ENCODE measurements around the gene PLCXD3. TPM values are rescaled to one million over a fixed set of nuclear protein-coding genes. Genes with fewer than 3 reads are reported as not detected.

The PLCXD3 gene
- polyA plus RNA-seq, 1 of the 3 experiments (the other 2 are of a cell fraction) = 0.15 TPM

GRCh38 chr5:41527201-41527779, 16.9 kb upstream of the PLCXD3 start (continued):
- TF ChIP-seq, protein P1, sequence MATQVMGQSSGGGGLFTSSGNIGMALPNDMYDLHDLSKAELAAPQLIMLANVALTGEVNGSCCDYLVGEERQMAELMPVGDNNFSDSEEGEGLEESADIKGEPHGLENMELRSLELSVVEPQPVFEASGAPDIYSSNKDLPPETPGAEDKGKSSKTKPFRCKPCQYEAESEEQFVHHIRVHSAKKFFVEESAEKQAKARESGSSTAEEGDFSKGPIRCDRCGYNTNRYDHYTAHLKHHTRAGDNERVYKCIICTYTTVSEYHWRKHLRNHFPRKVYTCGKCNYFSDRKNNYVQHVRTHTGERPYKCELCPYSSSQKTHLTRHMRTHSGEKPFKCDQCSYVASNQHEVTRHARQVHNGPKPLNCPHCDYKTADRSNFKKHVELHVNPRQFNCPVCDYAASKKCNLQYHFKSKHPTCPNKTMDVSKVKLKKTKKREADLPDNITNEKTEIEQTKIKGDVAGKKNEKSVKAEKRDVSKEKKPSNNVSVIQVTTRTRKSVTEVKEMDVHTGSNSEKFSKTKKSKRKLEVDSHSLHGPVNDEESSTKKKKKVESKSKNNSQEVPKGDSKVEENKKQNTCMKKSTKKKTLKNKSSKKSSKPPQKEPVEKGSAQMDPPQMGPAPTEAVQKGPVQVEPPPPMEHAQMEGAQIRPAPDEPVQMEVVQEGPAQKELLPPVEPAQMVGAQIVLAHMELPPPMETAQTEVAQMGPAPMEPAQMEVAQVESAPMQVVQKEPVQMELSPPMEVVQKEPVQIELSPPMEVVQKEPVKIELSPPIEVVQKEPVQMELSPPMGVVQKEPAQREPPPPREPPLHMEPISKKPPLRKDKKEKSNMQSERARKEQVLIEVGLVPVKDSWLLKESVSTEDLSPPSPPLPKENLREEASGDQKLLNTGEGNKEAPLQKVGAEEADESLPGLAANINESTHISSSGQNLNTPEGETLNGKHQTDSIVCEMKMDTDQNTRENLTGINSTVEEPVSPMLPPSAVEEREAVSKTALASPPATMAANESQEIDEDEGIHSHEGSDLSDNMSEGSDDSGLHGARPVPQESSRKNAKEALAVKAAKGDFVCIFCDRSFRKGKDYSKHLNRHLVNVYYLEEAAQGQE (IDR thresholded peaks at IDR 0.05; ENCODE audit: low read depth, low read length) = no peak
- TF ChIP-seq ELF1 (IDR thresholded peaks at IDR 0.05) (peak; percentile 32; the same call in 1 of the 2 replicates), MAX (IDR thresholded peaks at IDR 0.05; ENCODE audit: low read depth) (peak; percentile 61; the same call in 1 of the 2 replicates), JUND (IDR thresholded peaks at IDR 0.05) (peak; percentile 91), MXI1 (IDR thresholded peaks at IDR 0.05; ENCODE audit: low read depth, low read length) (no peak), NRF1 (IDR thresholded peaks at IDR 0.05; ENCODE audit: low read depth, low read length) (no peak)

GRCh38 chr5:41526699-41527098, 16.3 kb upstream of the PLCXD3 start:
- H3K4me1 ChIP-seq (ENCODE audit: control insufficient read depth in 1 of 2, insufficient read depth in 2 of 2, low read depth in 1 of 2, low read length in 1 of 2) = peaks cover 0 to 5% of the 10 kb centered on the region in 2 experiments; a peak in 2 of 4 replicates
- POLR2A ChIA-PET = interaction anchor here (1.6 kb wide), 1 partner anchor 17 kb away, joined by 3 read pairs; no protein-coding TSS in a partner anchor
- CTCF ChIA-PET = interaction anchor here (1.1 kb wide), 1 partner anchor 622 kb away, joined by 3 read pairs; no protein-coding TSS in a partner anchor
- no peak for DNase-seq
- no peaks in the 10 kb centered on the region for H3K27me3 ChIP-seq (ENCODE audit: insufficient read depth)
- H3K27ac ChIP-seq (ENCODE audit: low read depth in 2 of 2, low read length in 1 of 2) = peak overlapping the region in 1 of 2 experiments; percentile 61; a peak in 3 of 4 replicates
- TF ChIP-seq USF1 (IDR thresholded peaks at IDR 0.05; ENCODE audit: borderline replicate concordance, low read depth) (no peak), RXRA (IDR thresholded peaks at IDR 0.05; ENCODE audit: borderline replicate concordance, low read depth) (no peak), MEF2A (IDR thresholded peaks at IDR 0.05; ENCODE audit: borderline replicate concordance, low read depth) (no peak), CHD2 (IDR thresholded peaks at IDR 0.05; ENCODE audit: low read length, partially characterized antibody) (no peak), JUND (IDR thresholded peaks at IDR 0.05) (no peak), TAF1 (IDR thresholded peaks at IDR 0.05; ENCODE audit: borderline replicate concordance, low read depth, low read length) (no peak), MAX (IDR thresholded peaks at IDR 0.05; ENCODE audit: low read depth) (no peak), TCF12 (IDR thresholded peaks at IDR 0.05) (no peak), GABPA (IDR thresholded peaks at IDR 0.05; ENCODE audit: low read depth) (no peak), FOXM1 (IDR thresholded peaks at IDR 0.05; ENCODE audit: low read depth) (no peak), IRF3 (IDR thresholded peaks at IDR 0.05; ENCODE audit: low read depth, low read length) (no peak), RCOR1 (IDR thresholded peaks at IDR 0.05; ENCODE audit: low read length) (no peak)
- TF ChIP-seq, protein P2, sequence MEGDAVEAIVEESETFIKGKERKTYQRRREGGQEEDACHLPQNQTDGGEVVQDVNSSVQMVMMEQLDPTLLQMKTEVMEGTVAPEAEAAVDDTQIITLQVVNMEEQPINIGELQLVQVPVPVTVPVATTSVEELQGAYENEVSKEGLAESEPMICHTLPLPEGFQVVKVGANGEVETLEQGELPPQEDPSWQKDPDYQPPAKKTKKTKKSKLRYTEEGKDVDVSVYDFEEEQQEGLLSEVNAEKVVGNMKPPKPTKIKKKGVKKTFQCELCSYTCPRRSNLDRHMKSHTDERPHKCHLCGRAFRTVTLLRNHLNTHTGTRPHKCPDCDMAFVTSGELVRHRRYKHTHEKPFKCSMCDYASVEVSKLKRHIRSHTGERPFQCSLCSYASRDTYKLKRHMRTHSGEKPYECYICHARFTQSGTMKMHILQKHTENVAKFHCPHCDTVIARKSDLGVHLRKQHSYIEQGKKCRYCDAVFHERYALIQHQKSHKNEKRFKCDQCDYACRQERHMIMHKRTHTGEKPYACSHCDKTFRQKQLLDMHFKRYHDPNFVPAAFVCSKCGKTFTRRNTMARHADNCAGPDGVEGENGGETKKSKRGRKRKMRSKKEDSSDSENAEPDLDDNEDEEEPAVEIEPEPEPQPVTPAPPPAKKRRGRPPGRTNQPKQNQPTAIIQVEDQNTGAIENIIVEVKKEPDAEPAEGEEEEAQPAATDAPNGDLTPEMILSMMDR (IDR thresholded peaks at IDR 0.05) = no peak
- WGBS (ENCODE audit: low lambda C conversion rate) = 67% methylated on average over 4 of the region's 4 CpGs
- no peak overlapping the region for H3K4me2 ChIP-seq
- H3K9ac ChIP-seq = no peak overlapping the region
- no peak overlapping the region for H2AFZ ChIP-seq (ENCODE audit: low read depth)
- no peaks in the 10 kb centered on the region for H3K9me3 ChIP-seq
- no peaks in the 10 kb centered on the region for H3K79me2 ChIP-seq (ENCODE audit: insufficient read depth)
- H4K20me1 ChIP-seq (ENCODE audit: insufficient read depth) = no peaks in the 10 kb centered on the region
- no peak overlapping the region for H3K4me3 ChIP-seq (ENCODE audit: low read depth in 2 of 2, low read length in 1 of 2)
- peaks cover 11% of the 10 kb centered on the region for H3F3A ChIP-seq (replicated peaks; ENCODE audit: insufficient read depth)
- H3K36me3 ChIP-seq (replicated peaks in 1 of 2; ENCODE audit: control insufficient read depth in 1 of 2, insufficient read depth in 2 of 2, low read length in 1 of 2) = no peaks in the 10 kb centered on the region
- no peaks in the 10 kb centered on the region for H3K9me2 ChIP-seq

All from SK-N-SH (cell line).